GDM1 (cell line): ENCODE measurements around the gene SUSD4.

Experiments used
- DNase-seq: peaks from one replicate; lab custom pipeline; 2025; lab: John Stamatoyannopoulos, UW

Gene SUSD4

DNA sequence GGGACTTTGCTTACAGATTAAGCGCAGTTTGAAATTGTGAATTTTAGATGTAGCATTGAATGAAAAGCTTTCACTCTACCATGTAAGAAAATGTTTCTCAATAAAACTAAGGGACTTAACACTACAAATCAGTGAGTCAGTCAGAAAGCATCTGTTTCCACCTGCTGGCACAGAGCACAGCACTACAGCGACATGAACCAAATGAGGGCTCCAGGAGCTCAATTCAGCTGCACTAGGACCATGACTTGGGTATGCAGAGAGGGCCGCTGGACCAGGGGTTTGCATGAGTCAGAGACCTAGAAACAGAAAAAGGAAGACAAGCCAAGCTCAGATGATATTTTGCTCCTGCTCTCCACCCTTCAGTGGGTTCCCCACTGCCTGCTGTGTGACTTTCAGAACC, 5.2 kb downstream of the SUSD4 start:
- DNase-seq: no peak

- DNase-seq: no peak
Measured at GRCh38 chr1:223355699-223356098, 8.3 kb downstream of the SUSD4 start.

DNA sequence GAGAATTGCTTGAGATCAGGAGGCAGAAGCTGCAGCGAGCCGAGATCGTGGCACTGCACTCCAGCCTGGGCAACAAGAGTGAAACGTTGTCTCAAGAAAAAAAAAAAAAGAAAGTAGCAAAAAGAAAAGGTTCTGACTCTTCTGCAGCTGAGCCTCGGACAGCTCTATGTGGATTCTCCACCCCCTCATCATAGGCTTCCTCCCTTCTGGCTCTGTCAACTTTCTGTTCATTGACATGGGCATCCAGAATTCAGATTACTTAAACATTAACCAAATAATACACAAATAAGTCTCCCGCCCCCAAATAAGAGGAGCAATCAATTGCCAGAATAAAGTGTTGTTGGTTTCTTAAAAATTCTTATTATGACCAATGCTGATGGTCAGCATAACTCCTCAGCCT, 10.0 kb downstream of the SUSD4 start:
- DNase-seq: no peak

GRCh38 chr1:223352944-223353343, 11.0 kb downstream of the SUSD4 start:
- no peak for DNase-seq

DNA sequence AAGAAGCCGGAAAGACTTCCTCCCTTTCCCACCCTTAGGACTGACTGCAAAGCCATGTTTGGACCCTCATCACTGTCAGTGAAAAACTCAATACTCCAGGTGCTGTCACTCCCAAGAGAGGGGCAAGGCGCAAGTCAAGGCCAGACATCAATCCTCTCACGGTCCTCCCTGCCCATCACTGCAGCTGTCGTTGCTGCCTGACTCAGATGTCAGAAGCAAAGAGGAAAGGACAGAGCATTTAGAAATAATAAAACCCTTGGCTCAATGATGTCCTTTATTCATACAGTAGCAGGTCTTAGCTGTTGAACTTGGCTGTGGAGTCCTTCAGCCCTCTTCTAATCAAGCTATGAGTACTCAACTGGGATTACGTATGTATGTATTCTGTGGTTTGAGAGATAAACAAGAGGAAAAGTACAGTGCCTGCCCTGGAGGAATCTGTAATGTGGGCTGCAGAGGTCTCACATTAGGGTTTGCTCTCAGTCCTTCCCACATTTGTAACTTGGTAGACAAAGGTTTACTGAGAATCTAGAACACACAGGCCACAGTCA, 13.5 kb downstream of the SUSD4 start:
- DNase-seq: no peak

DNA sequence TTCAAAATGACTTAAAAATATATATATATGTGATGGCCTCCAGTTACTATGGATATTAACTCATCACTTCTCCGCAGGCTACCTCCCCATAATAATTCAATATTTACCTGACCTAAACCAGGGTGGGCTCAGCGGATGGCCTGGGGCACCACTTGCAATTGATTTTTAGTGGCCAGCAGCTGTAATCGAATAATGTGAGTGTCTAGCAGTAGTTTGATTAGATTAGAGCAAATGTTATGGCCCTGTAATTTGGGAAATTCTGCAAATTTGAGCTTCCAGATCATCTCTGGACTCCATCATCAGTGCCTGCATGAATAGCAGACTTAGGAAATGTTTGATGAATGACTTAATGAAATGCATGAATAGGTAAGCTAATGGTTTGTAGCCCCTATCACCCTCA, 14.7 kb downstream of the SUSD4 start:
- DNase-seq: no peak

GRCh38 chr1:223348439-223348838, 15.5 kb downstream of the SUSD4 start:
- DNase-seq: no peak

DNA sequence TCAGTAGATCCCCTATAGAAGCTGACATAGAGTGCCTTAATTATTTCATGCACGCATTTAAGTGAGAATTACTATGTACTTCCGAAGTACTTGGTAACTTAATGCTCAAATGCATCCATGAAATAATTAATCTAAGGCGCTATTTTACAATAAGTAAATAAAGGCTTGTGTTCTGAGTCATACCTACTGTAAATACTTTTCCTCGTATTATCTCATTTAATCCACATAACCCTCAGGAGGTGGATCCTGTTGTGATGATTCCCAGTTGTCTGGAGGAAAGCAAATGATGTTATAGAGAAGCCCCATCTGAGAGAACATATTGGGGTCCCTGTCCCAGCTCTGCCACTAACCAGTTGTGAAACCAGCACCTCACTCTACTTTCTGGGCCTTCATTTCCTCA, 16.4 kb downstream of the SUSD4 start:
- no peak for DNase-seq

DNA sequence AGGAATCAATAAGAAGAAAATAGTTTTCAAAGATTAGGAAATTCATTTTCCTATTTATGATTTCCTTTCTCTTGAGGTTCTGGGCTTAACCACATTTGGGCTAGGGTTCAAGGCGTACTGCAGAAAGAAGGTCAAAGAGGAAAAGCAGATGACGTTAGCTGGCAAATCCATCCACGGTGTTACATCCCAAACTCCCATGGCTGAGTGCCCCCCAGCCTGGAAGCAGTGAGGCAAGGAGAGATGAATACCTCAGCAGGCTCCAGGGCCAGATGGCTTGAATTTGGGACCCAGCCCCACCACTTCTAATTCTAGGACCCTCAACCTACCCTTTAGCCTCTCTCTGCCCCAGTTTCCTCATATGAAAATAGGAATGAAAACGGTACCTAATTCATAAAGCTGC, 17.7 kb downstream of the SUSD4 start:
- no peak for DNase-seq

DNA sequence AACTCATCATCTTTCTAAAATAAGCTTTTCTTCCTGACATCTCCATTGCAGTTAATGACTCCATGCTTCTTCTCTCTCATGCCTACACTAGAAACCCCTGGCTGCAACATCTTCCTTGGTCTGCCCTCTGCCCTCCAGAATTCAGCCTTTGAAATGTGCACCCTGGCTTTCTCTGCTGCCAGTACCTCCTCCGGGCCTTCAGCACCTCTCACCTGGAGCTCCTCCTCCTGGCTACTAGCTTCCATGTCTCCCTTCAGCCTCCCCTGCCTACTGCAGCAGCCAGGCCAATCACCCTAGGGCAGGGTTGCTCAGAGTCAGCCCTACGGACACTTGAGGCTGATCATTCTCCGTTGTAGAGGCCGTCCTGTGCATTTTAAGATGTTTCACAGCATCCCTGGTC, 18.3 kb downstream of the SUSD4 start:
- DNase-seq: no peak

- DNase-seq: no peak
Measured at GRCh38 chr1:223344491-223344890, 19.5 kb downstream of the SUSD4 start.

- DNase-seq: no peak
Measured at GRCh38 chr1:223343692-223344091, 20.3 kb downstream of the SUSD4 start.

DNA sequence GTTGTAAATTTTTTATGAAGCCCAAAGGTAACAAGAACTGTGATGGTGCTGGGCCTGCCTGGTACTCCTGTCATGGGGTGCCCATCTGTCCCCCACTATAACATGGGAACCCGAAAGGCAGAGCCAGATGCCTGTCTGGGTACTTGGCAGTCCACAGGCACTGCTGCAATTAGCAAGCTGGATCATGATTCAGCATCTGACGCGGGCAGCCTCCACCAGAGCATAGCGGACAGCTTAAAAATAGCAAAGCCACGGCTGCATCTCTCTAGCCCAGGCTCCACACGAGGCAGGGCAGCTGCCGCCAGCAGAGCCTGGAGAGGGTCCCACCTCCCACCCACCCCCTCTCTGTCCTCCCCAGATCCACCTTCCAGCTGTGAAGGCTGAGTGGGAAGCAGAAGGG, 22.9 kb downstream of the SUSD4 start:
- DNase-seq: no peak

GRCh38 chr1:223340637-223341036, 23.3 kb downstream of the SUSD4 start:
- no peak for DNase-seq

DNA sequence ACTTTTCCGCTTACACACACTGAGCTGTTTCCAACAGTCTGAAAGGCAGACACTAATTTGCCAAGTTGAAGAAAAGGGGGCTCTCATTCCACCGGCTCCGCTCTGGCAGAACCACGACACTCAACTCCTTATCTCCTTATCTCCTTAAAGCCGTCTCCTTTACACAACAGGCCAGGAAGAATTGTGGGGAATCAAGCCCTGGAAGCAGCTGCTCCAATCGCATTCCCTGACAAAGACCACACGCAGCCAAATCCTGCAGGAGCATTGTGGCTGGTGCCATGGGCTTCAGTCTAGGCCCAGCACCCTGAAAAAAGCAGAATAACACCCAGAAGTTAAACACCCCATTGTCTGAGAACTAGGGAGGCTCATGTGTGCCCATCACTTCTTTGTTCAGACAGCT, 24.1 kb downstream of the SUSD4 start:
- DNase-seq: no peak

- no peak for DNase-seq
Measured at GRCh38 chr1:223338811-223339746, 24.9 kb downstream of the SUSD4 start.

DNA sequence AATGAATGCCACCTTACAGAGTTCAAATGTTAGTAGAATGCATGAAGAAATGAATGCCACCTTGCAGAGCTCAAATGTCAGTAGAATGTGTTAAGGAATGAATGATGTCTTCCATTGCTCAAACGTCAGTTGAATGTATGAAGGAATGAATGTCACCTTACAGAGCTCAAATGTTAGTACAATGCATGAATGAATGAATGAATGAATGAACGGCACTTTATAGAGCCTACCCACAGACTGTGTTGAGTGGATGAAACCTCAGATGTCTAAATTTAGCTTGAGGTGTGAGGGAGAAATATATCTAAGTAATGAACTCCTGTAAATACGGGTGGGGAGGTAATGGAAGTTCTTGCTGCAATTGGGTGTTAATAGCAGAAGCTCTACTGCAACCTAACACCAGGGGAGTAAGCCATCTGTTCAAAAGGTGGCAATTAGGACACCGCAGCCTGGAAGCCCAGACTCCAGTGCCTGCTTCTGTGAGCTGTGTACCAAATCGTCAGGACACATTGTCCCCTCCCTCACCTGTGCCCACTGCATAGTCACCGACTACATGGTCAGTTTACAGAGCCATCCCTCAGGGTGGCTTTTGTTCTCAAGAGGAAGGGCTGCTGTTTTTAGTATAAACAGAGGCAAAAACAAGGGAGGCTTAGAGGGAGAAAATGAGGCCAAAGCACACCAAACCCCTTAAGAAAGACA, 26.7 kb downstream of the SUSD4 start:
- DNase-seq: no peak

DNA sequence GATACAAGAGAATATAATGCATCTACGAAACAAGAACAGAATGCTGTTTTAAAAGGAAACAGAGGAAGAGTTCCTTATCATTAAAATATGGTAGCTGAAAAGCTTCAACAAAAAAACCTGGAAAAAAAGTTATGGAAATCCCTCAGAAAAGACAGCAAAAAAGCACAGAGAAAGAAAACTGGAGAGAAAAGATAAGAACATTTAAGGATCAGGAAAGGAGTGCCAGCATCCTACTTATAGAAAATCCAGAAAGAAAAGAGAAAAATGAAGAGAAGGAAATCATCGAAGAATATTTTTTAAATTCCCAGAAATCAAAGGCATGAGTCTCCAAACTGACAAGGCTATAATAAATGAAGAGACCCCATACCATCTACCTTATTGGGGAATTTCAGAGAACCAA, 29.8 kb downstream of the SUSD4 start:
- DNase-seq: no peak

- DNase-seq: no peak
Measured at GRCh38 chr1:223332997-223333396, 31.0 kb downstream of the SUSD4 start.

DNA sequence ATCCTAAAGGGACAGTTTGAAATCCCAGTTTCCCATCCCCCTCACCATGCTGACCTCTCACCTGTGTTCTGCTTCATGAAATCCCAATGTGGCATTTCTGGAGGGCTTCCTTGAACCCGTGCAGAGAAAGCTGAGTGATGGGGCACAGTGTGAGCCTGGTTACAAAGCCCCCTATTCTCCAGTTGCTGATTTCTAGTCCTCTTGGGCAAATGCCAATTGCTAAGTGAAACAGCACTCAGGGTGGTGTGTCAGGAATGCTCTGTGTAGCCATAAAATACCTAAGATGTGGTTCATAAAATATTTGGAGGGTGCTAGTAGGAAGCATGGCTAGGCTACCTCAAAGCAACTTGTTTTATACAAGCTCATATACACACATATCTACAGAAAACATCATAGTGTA, 32.0 kb downstream of the SUSD4 start:
- DNase-seq: no peak

GRCh38 chr1:223331301-223331700, 32.7 kb downstream of the SUSD4 start:
- no peak for DNase-seq

DNA sequence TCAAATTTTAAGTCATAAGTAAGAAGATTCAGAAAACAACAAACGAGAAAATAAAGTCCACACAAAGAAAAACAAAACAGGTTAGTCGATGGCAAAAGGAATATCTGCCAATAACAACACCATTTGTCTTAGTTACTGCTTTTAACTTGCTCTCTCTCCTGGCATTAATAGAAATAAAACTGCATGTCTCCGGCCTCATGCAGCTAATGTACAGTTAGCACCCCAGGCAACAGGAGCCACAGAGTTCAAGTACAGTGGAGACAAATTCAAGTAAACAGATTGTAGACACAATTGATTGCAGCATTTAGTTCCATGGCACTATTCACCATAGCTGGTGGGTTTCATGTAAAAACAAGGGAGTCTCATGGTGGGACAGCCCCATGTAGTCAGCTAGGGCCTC, 33.5 kb downstream of the SUSD4 start:
- DNase-seq: no peak
